RWPE2 (cell line): Measurements from ENCODE around the gene MARCHF3.

Experiments
- ATAC-seq: fragments of 200-7000 bp; cut with Tn5 transposase; 3 replicates; pipeline ENCODE4 v1.9.1; 2021; ENCODE audit warnings: low read depth
- DNase-seq: peaks from one replicate; pipeline ENCODE4 v3.0.0-alpha.2; 2020; ENCODE audit warnings: low spot score
- H3K27ac ChIP-seq: fragments of 450-650 bp; 2 replicates; pipeline ENCODE4 v1.5.1; 2017; ENCODE audit warnings: mild to moderate bottlenecking; ENCODE audit not compliant: poor library complexity, severe bottlenecking
- H3K27me3 ChIP-seq: fragments of 250-450 bp; sonication (Bioruptor Pico); 2 replicates; pipeline ENCODE4 v1.5.1; 2021; ENCODE audit warnings: mild to moderate bottlenecking, moderate library complexity; ENCODE audit not compliant: insufficient read depth, poor library complexity, severe bottlenecking
- H3K36me3 ChIP-seq: fragments of 250-450 bp; sonication (Bioruptor Pico); 2 replicates; pipeline ENCODE4 v1.5.1; 2020; ENCODE audit warnings: low read depth, mild to moderate bottlenecking, moderate library complexity
- H3K4me1 ChIP-seq: fragments of 250-450 bp; sonication (Bioruptor Pico); 2 replicates; pipeline ENCODE4 v1.5.1; 2021; ENCODE audit warnings: mild to moderate bottlenecking, moderate library complexity; ENCODE audit not compliant: insufficient read depth, poor library complexity, severe bottlenecking
- H3K4me3 ChIP-seq: fragments of 250-450 bp; sonication (Bioruptor Pico); 2 replicates; pipeline ENCODE4 v1.5.1; 2021; ENCODE audit warnings: mild to moderate bottlenecking, moderate library complexity; ENCODE audit not compliant: severe bottlenecking
- H3K9me3 ChIP-seq: fragments of 250-450 bp; sonication (Bioruptor Pico); 2 replicates; pipeline ENCODE4 v1.5.1; 2021; ENCODE audit warnings: mild to moderate bottlenecking, moderate library complexity; ENCODE audit not compliant: severe bottlenecking
- TF ChIP-seq, protein P1 (sequence below): fragments of 450-650 bp; IDR thresholded peaks from one replicate; pipeline ENCODE4 v1.5.1; 2017; ENCODE audit warnings: mild to moderate bottlenecking, moderate library complexity; ENCODE audit not compliant: poor library complexity, severe bottlenecking

The MARCHF3 gene

GRCh38 chr5:127004721-127005120 lies 25.6 kb downstream of the MARCHF3 start:
- H3K4me1 ChIP-seq, result no peaks in the 10 kb centered on the region
- no peak for ATAC-seq
- no peaks in the 10 kb centered on the region for H3K9me3 ChIP-seq

DNA sequence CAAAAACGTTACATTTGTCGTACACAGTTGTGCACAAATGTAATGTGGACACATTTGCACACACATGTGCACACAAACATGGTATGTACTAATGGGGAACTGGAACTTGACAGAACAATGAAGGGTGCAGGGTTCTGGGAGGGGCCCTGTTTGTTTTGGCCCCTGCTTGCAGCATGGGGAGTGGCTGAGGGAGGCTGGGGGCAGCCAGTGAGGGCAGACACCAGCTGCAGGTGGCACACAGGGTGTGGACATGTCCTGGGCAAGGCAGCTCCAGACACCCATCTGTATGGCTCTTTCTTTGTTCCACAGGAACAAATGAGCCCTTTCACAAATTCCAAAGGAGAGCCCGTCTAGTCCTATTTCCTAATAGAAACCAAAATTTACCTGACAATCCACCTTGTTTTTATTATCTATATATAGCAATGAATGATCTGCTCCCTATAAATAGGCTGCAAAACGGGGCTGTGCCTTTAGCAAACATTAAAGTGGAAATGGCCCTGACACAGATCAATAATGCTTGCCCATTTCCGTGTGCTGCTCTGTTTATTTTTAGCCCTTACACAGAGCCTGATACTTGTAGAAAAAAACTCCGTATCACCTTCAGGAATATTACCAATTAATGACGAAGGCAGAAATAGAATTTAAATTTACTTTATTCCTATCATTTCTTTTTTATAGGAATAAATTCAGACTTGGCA lies 26.4 kb downstream of the MARCHF3 start:
- Histone ChIP-seq H3K27ac (no peak overlapping the region), H3K4me1 (no peaks in the 10 kb centered on the region), H3K27me3 (no peaks in the 10 kb centered on the region), H3K36me3 (no peaks in the 10 kb centered on the region), H3K4me3 (no peak overlapping the region), H3K9me3 (no peaks in the 10 kb centered on the region)
- ATAC-seq, result no peak
- TF ChIP-seq, protein P1, sequence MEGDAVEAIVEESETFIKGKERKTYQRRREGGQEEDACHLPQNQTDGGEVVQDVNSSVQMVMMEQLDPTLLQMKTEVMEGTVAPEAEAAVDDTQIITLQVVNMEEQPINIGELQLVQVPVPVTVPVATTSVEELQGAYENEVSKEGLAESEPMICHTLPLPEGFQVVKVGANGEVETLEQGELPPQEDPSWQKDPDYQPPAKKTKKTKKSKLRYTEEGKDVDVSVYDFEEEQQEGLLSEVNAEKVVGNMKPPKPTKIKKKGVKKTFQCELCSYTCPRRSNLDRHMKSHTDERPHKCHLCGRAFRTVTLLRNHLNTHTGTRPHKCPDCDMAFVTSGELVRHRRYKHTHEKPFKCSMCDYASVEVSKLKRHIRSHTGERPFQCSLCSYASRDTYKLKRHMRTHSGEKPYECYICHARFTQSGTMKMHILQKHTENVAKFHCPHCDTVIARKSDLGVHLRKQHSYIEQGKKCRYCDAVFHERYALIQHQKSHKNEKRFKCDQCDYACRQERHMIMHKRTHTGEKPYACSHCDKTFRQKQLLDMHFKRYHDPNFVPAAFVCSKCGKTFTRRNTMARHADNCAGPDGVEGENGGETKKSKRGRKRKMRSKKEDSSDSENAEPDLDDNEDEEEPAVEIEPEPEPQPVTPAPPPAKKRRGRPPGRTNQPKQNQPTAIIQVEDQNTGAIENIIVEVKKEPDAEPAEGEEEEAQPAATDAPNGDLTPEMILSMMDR, result no peak
- DNase-seq, result no peak

More at GRCh38 chr5:127004721-127005120, 25.6 kb downstream of the MARCHF3 start:
- no peak overlapping the region for H3K4me3 ChIP-seq
- H3K27me3 ChIP-seq, result no peaks in the 10 kb centered on the region
- TF ChIP-seq, protein P1, result no peak
- no peaks in the 10 kb centered on the region for H3K36me3 ChIP-seq
- DNase-seq, result no peak
- no peak overlapping the region for H3K27ac ChIP-seq

GRCh38 chr5:127002390-127002789 lies 28.0 kb downstream of the MARCHF3 start:
- no peak for DNase-seq
- no peaks in the 10 kb centered on the region for H3K9me3 ChIP-seq
- H3K27me3 ChIP-seq, result no peaks in the 10 kb centered on the region
- TF ChIP-seq, protein P1, result no peak
- no peak for ATAC-seq
- H3K27ac ChIP-seq, result no peak overlapping the region
- H3K4me1 ChIP-seq, result no peaks in the 10 kb centered on the region
- H3K36me3 ChIP-seq, result no peaks in the 10 kb centered on the region
- no peak overlapping the region for H3K4me3 ChIP-seq

DNA sequence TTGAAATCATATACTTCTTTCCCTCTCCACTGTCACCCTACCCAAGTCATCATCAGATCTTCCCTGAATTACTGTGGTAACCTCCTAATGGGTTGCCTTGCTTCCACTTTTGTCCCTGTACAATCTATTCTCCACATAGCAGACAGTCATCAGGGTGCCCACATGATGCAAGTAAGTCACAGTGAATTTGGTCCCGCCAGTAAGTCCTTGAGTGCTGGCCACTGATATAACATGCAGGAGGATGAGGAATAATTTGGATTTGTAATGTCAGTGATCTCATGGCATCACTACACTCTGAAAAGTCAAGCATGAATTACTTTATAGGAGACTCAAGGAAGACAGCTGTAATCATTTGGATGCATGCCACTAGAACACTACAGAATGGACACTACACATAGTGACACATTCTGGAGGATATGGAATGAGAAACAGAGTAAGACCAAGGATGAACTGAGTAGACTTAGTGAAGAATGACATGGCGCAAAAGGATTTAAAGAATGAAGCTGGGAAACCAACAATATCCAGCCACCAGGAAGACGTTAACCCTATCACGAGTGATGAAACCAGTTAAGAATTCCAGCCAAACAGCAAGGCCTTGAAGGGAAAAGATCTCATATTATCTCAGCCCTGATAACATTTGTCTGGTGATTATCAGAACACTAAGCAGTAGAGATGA lies 28.6 kb downstream of the MARCHF3 start:
- Histone ChIP-seq H3K27me3 (no peaks in the 10 kb centered on the region), H3K27ac (no peak overlapping the region), H3K36me3 (no peaks in the 10 kb centered on the region), H3K4me3 (no peak overlapping the region), H3K4me1 (no peaks in the 10 kb centered on the region), H3K9me3 (no peaks in the 10 kb centered on the region)
- ATAC-seq, result no peak
- TF ChIP-seq, protein P1, result no peak
- no peak for DNase-seq

GRCh38 chr5:126998895-126999570 lies 31.3 kb downstream of the MARCHF3 start:
- Histone ChIP-seq H3K9me3 (no peaks in the 10 kb centered on the region), H3K4me3 (no peak overlapping the region), H3K4me1 (no peaks in the 10 kb centered on the region), H3K36me3 (no peaks in the 10 kb centered on the region), H3K27me3 (no peaks in the 10 kb centered on the region), H3K27ac (no peak overlapping the region)
- no peak for ATAC-seq
- DNase-seq, result no peak
- TF ChIP-seq, protein P1, result no peak
